ENCODE data around the gene PHACTR3.
"Not testable (repeated sequence)": the region's sequence is repeated elsewhere in the genome, so short reads cannot be mapped to it uniquely, and the experiment has no call there.

PHACTR3 gene

GRCh38 chr20:59603781-59604541, at the start of gene PHACTR3:
PHACTR3 (plus strand) TSS chr20:59604540; CDS start chr20:59605015, 475 bp downstream.
- H3K27ac Mint-ChIP-seq = no peak within 1 kb of the TSS
- peaks cover 99% of the 10 kb centered on the region for H3K27me3 Mint-ChIP-seq (ENCODE audit: low read depth)
- H3K4me3 Mint-ChIP-seq = peak within 1 kb of the TSS; percentile 27 to 65 (median 64)
- TF ChIP-seq, protein P1, sequence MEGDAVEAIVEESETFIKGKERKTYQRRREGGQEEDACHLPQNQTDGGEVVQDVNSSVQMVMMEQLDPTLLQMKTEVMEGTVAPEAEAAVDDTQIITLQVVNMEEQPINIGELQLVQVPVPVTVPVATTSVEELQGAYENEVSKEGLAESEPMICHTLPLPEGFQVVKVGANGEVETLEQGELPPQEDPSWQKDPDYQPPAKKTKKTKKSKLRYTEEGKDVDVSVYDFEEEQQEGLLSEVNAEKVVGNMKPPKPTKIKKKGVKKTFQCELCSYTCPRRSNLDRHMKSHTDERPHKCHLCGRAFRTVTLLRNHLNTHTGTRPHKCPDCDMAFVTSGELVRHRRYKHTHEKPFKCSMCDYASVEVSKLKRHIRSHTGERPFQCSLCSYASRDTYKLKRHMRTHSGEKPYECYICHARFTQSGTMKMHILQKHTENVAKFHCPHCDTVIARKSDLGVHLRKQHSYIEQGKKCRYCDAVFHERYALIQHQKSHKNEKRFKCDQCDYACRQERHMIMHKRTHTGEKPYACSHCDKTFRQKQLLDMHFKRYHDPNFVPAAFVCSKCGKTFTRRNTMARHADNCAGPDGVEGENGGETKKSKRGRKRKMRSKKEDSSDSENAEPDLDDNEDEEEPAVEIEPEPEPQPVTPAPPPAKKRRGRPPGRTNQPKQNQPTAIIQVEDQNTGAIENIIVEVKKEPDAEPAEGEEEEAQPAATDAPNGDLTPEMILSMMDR (IDR thresholded peaks at IDR 0.05; ENCODE audit: unreplicated experiment in 3 of 3) = no peak
- peaks cover 6% of the 10 kb centered on the region for H3K4me1 Mint-ChIP-seq
- H3K9me3 Mint-ChIP-seq = no peaks in the 10 kb centered on the region
- no peaks in the 10 kb centered on the region for H3K36me3 Mint-ChIP-seq (ENCODE audit: low read depth)

DNA sequence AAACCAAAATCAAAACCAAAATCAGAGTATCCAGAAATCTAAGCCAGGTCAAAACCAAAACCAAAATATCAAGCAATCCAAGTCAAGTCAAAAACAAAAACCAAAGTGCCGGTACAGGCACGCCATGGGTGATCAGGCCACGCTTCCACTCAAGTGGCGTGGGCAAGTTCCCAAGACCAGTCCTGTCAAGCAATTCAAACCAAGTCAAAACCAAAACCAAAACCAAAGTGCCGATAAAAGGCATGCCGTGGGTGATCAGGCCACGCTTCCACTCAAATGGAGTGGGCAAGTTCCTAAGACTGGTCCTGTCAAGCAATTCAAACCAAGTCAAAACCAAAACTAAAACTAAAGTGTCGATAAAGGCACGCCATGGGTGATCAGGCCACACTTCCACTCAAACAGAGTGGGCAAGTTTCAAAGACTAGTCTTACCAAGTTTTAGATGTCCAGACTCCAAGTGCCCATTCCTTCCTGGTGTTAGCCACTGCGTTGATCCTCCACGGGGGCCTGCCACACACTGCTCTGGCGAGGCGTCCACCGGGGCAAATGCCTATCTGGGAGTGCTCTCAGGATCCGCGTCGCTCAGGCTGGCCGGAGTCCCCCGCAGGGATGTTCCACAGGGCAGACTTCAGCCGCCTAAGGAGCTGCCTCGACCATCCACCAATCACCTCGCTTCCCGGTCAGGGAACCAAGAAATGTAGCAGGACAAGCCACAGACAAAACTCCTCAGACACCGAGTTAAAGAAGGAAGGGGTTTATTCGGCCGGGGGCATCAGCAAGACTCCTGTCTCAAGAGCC, 46.4 kb upstream of the PHACTR3 start:
- not testable (repeated sequence) for H3K4me3 Mint-ChIP-seq; H3K36me3 Mint-ChIP-seq (ENCODE audit: low read depth); H3K9me3 Mint-ChIP-seq; H3K27ac Mint-ChIP-seq; H3K4me1 Mint-ChIP-seq
- H3K27me3 Mint-ChIP-seq (ENCODE audit: low read depth) = peaks cover 53% of the 10 kb centered on the region

- Mint-ChIP-seq H3K27me3 (ENCODE audit: low read depth) (peaks cover 50% of the 10 kb centered on the region), H3K27ac (no peak overlapping the region), H3K9me3 (no peaks in the 10 kb centered on the region), H3K4me1 (no peaks in the 10 kb centered on the region), H3K36me3 (ENCODE audit: low read depth) (no peaks in the 10 kb centered on the region), H3K4me3 (no peak overlapping the region)
- TF ChIP-seq, protein P1 (IDR thresholded peaks at IDR 0.05; ENCODE audit: unreplicated experiment in 3 of 3) = no peak
Observed at GRCh38 chr20:59559024-59559817, 45.1 kb upstream of the PHACTR3 start.

DNA sequence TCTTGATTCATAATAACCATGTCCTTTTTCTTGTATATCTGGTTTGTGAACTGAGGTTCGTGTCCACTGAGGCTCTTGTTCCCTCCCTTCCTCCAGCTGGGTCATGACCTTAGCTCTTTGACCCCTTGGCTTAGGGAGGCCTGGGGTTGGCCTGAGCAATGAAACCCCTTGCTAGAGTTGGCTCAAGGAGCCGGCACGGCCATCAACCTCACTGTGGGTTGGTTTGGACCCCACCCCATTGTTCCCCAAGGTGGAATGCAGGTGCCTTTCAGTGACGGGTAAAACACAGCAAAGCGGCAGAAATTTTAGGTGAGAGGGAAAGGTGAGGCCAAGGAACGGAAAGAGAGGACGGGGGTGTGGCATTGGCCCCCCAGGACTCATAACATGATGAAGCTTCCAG, 44.5 kb upstream of the PHACTR3 start:
- no peaks in the 10 kb centered on the region for H3K4me1 Mint-ChIP-seq
- peaks cover 47% of the 10 kb centered on the region for H3K27me3 Mint-ChIP-seq (ENCODE audit: low read depth)
- no peaks in the 10 kb centered on the region for H3K36me3 Mint-ChIP-seq (ENCODE audit: low read depth)
- TF ChIP-seq, protein P1 (IDR thresholded peaks at IDR 0.05; ENCODE audit: unreplicated experiment in 3 of 3) = no peak
- no peak overlapping the region for H3K4me3 Mint-ChIP-seq
- no peaks in the 10 kb centered on the region for H3K9me3 Mint-ChIP-seq
- no peak overlapping the region for H3K27ac Mint-ChIP-seq

DNA sequence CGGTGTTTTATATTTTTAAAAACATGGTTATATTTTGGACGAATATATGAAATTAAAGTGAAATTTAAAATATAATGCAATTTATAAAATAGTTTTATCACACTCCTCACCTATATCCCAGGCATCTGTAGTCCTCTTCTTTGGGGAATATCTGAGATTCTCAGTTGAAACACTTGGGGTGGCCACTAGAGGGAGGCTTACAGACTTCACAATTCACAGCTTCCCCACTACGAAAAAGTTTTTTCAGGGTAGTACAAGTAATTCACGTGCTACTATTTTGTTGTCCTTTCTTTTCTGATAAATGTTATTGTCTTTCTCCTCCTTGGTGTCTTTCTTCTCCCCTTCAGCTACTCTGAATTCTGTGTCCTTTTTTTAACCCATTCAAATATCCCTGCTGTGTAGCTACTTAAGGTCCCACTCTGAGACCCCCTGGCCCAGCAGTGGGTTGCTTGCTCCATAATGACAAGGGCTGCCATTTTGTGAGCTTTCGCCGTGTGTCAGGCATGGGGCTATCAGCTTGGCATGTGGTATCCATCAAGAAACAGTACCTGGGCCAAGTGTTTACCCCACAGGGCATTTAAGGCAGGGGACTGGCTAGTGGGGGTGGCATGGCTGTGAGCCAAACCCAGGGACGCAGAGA, 43.6 kb upstream of the PHACTR3 start:
- no peaks in the 10 kb centered on the region for H3K9me3 Mint-ChIP-seq
- peaks cover 39% of the 10 kb centered on the region for H3K27me3 Mint-ChIP-seq (ENCODE audit: low read depth)
- H3K4me3 Mint-ChIP-seq = no peak overlapping the region
- no peaks in the 10 kb centered on the region for H3K36me3 Mint-ChIP-seq (ENCODE audit: low read depth)
- TF ChIP-seq, protein P1 (IDR thresholded peaks at IDR 0.05; ENCODE audit: unreplicated experiment in 3 of 3) = peak; percentile 60 to 76 (median 67)
- no peaks in the 10 kb centered on the region for H3K4me1 Mint-ChIP-seq
- H3K27ac Mint-ChIP-seq = no peak overlapping the region
